Calu3 (cell line): Measurements from ENCODE around the gene RCAN1. TPM values are rescaled to one million over a fixed set of nuclear protein-coding genes. Genes with fewer than 3 reads are reported as not detected.
A peak's percentile ranks its signal among the peaks of the same experiment; 100 is the strongest.

Source experiments
- BruUV-seq: library from RNA; stranded (reverse); fragments of 400-500 nt; replicated peaks from 2 replicates; lab custom pipeline; 2021; lab: Mats Ljungman, UMichigan
- CTCF ChIA-PET: fragments of 300-600 bp; sonication (Branson Sonifier 250); formaldehyde crosslinking; loops from one replicate; lab custom pipeline; 2022; ENCODE audit warnings: antibody characterized with exemption; lab: Charles Lee
- DNase-seq: peaks from one replicate; pipeline ENCODE4 v3.0.0; 2022
- H3K27ac Mint-ChIP-seq: one replicate; pipeline ENCODE4 v1.8.0; 2022; ENCODE audit warnings: mixed read lengths; ENCODE audit not compliant: unreplicated experiment
- H3K27me3 Mint-ChIP-seq: one replicate; pipeline ENCODE4 v1.8.0; 2022; ENCODE audit warnings: mixed read lengths; ENCODE audit not compliant: unreplicated experiment
- H3K36me3 Mint-ChIP-seq: one replicate; pipeline ENCODE4 v1.8.0; 2022; ENCODE audit warnings: mild to moderate bottlenecking, moderate library complexity, mixed read lengths; ENCODE audit not compliant: insufficient read depth, unreplicated experiment
- H3K4me1 Mint-ChIP-seq: one replicate; pipeline ENCODE4 v1.8.0; 2022; ENCODE audit warnings: mild to moderate bottlenecking, low read depth, mixed read lengths; ENCODE audit not compliant: unreplicated experiment
- H3K4me3 Mint-ChIP-seq: one replicate; pipeline ENCODE4 v1.8.0; 2022; ENCODE audit warnings: mild to moderate bottlenecking, low read depth, moderate library complexity, mixed read lengths; ENCODE audit not compliant: unreplicated experiment
- H3K9me3 Mint-ChIP-seq: one replicate; pipeline ENCODE4 v1.8.0; 2022; ENCODE audit warnings: low read depth, mixed read lengths; ENCODE audit not compliant: unreplicated experiment
- intact Hi-C: fragments of 100-400 bp; cut with micrococcal nuclease; formaldehyde crosslinking; loops from one replicate; pipeline ENCODE4 v1.10.0; 2022; ENCODE audit not compliant: unreplicated experiment
- total RNA-seq: library from RNA; stranded (reverse); gene quantifications from 2 replicates; pipeline ENCODE4 v1.2.3, GENCODE V29; 2022
- TF ChIP-seq, protein P1 (sequence below): fragments of 200-600 bp; IDR thresholded peaks from one replicate; pipeline ENCODE4 v1.8.0; 2022; ENCODE audit warnings: antibody characterized with exemption; ENCODE audit not compliant: unreplicated experiment

RCAN1 gene
- total RNA-seq, 1 experiment from 2014 or later = 25.4 TPM

DNA sequence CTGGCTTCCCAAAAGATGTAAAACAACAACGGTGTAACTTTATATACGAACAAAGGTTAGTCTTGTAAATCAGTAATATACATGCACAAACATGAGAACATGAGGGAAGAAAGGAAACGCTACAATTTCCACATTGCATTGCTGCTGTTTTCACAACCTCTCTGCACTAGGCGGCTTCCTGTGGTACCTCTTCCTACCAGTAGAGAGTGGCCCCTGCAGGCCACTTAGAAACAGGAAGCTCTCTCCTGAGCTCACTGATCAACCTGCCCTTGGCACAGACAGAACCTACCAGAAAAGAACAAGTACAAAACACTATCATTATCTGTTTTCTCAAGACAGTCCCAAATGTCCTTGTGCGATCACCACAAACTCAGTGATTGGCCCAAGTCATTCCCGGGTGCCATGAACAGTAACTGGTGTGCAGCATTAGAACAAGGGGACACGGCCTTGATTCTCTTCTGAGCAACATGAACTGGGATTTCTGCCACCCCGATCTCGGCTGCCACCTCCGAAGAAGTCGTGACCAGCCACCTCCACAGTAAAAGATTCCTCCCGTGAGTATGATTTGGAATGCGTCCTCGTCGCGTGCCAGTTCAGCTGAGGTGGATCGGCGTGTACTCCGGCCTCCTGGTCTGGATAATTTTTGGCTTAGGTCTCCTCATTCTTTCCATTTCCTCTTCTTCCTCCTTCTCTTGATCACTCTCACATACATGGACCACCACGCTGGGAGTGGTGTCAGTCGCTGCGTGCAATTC lies 97.2 kb downstream of the RCAN1 start:
- TF ChIP-seq, protein P1, sequence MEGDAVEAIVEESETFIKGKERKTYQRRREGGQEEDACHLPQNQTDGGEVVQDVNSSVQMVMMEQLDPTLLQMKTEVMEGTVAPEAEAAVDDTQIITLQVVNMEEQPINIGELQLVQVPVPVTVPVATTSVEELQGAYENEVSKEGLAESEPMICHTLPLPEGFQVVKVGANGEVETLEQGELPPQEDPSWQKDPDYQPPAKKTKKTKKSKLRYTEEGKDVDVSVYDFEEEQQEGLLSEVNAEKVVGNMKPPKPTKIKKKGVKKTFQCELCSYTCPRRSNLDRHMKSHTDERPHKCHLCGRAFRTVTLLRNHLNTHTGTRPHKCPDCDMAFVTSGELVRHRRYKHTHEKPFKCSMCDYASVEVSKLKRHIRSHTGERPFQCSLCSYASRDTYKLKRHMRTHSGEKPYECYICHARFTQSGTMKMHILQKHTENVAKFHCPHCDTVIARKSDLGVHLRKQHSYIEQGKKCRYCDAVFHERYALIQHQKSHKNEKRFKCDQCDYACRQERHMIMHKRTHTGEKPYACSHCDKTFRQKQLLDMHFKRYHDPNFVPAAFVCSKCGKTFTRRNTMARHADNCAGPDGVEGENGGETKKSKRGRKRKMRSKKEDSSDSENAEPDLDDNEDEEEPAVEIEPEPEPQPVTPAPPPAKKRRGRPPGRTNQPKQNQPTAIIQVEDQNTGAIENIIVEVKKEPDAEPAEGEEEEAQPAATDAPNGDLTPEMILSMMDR = no peak
- Mint-ChIP-seq H3K36me3 (peaks cover 24% of the 10 kb centered on the region), H3K4me3 (no peak overlapping the region), H3K4me1 (peaks cover 3% of the 10 kb centered on the region), H3K9me3 (no peaks in the 10 kb centered on the region), H3K27me3 (no peaks in the 10 kb centered on the region), H3K27ac (peak overlapping the region; percentile 33)
- DNase-seq = no peak
- BruUV-seq = no TSS peak
- intact Hi-C loops = no loop called here
- CTCF ChIA-PET = interaction anchor here (0.6 to 1.0 kb wide), 3 partner anchors 9 to 85 kb away, joined by 3 to 5 read pairs (median 4); no protein-coding TSS in a partner anchor

DNA sequence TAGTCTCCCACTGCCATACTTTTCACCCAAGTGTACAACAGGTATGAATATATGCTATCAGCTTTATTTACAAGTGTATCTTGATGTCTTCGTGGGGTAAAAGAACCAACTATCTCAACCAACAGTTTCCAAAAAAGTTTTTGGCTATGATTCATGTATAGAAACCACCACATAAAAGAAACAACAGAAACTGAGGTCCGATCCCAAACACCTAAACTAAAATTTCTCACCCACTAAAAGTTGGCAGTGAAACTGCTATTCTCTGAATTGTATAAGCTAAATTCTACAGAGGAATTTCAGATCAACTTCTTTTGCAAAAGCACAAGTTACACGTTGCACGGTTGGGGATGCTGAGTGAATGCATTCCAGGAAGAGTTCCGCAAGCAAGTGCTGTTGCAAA lies 97.9 kb downstream of the RCAN1 start:
- no peak overlapping the region for H3K4me3 Mint-ChIP-seq
- H3K36me3 Mint-ChIP-seq = peaks cover 17% of the 10 kb centered on the region
- no peak for DNase-seq
- no peaks in the 10 kb centered on the region for H3K4me1 Mint-ChIP-seq
- no peak overlapping the region for H3K27ac Mint-ChIP-seq
- CTCF ChIA-PET = interaction anchor here (1.0 kb wide), 1 partner anchor 86 kb away, joined by 5 read pairs; no protein-coding TSS in a partner anchor
- no peaks in the 10 kb centered on the region for H3K9me3 Mint-ChIP-seq
- intact Hi-C loops = no loop called here
- TF ChIP-seq, protein P1 = no peak
- no peaks in the 10 kb centered on the region for H3K27me3 Mint-ChIP-seq
- no TSS peak for BruUV-seq

DNA sequence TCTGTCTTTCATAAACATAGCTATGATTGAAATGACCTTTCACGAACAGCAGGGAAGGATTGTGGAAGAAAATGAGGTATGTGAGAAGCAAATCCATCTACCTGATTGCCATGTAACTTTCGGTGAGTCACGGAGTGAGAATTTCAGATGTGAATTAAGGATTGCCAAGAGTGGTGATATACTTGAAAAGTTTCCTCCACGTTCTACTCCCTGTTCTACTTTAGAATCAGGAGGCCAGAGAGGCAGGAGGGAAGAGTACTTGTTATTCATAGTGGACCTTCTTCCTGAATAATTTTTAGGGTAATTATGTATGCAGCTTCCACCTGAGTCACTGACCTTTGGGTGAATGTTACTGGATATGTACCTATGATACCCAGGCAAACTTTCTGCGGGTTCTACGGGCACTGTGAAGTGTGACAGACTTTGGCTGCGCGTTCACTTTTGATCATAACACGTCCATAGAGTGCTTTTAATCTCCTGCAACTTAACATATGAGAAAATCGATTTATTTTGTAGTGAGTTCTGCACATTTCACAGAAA lies 100.3 kb downstream of the RCAN1 start:
- Mint-ChIP-seq H3K4me1 (peaks cover 7% of the 10 kb centered on the region), H3K9me3 (no peaks in the 10 kb centered on the region), H3K36me3 (peaks cover 23% of the 10 kb centered on the region), H3K4me3 (no peak overlapping the region), H3K27ac (no peak overlapping the region), H3K27me3 (no peaks in the 10 kb centered on the region)
- no peak for DNase-seq
- CTCF ChIA-PET = no interaction called here
- no TSS peak for BruUV-seq
- TF ChIP-seq, protein P1 = no peak
- intact Hi-C loops = no loop called here

DNA sequence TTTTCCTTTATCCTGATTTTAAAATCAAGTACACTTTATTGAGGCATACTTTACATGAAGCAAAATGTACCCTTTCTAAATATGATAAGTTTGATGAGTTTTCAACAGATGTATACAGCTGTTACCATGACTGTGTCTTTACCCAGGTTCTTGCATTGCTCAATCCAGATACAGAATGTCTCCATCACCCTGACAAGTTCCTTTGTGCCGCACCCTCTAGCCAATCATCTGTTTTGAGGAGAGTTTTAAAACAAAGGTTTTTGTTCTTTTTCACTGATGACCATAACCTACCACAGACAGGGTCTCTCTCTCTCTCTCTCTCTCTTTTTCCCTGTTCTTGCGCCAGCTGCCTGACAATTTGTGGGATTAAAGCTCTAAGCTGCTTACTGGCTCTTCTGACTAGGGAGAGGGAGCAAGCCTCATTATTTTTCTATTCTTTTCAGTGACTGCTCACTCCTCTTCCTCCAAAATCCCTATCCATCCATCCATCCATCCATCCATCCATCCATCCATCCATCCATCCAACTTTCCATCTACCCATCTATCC lies 101.7 kb downstream of the RCAN1 start:
- CTCF ChIA-PET = no interaction called here
- intact Hi-C loops = no loop called here
- no TSS peak for BruUV-seq

More for the DNA sequence above, 101.7 kb downstream of the RCAN1 start:
- no peak for DNase-seq
- H3K27me3 Mint-ChIP-seq = no peaks in the 10 kb centered on the region
- H3K9me3 Mint-ChIP-seq = no peaks in the 10 kb centered on the region
- H3K36me3 Mint-ChIP-seq = peaks cover 14% of the 10 kb centered on the region
- peaks cover 7% of the 10 kb centered on the region for H3K4me1 Mint-ChIP-seq
- H3K27ac Mint-ChIP-seq = peak overlapping the region; percentile 7
- no peak overlapping the region for H3K4me3 Mint-ChIP-seq
- TF ChIP-seq, protein P1 = no peak
